GM12891 (cell line): ENCODE results near the gene ROGDI.
A peak's percentile ranks its signal among the peaks of the same experiment; 100 is the strongest.

Experiments used
- DNase-seq: peaks from one replicate; pipeline ENCODE4 v3.0.0; 2011; ENCODE audit warnings: low spot score; ENCODE audit not compliant: insufficient read length
- FAIRE-seq: peaks from 2 replicates; lab custom pipeline; 2011; peaks lifted over from hg19 to GRCh38; lab: Jason Lieb, UNC
- PAX5 ChIP-seq: IDR thresholded peaks from 2 replicates; pipeline ENCODE4 v1.6.1; 2011; ENCODE audit warnings: low read length, moderate library complexity, mild to moderate bottlenecking; ENCODE audit not compliant: insufficient read depth, severe bottlenecking
- POLR2A ChIP-seq: IDR thresholded peaks from 2 replicates; pipeline ENCODE4 v1.6.1; 2011; ENCODE audit warnings: low read depth, low read length, control low read depth
- POLR2AphosphoS5 ChIP-seq: IDR thresholded peaks from 2 replicates; pipeline ENCODE4 v1.6.1; 2011; ENCODE audit warnings: low read depth, low read length, control low read depth
- POU2F2 ChIP-seq: IDR thresholded peaks from 2 replicates; pipeline ENCODE4 v1.6.1; 2011; ENCODE audit warnings: low read depth, mild to moderate bottlenecking, control low read depth, low read length, moderate library complexity
- SPI1 ChIP-seq: IDR thresholded peaks from 2 replicates; pipeline ENCODE4 v1.6.1; 2011; ENCODE audit warnings: low read depth, low read length, control low read depth
- TAF1 ChIP-seq: IDR thresholded peaks from 2 replicates; pipeline ENCODE4 v1.6.1; 2011; ENCODE audit warnings: low read depth, low read length, control low read depth

The ROGDI gene

GRCh38 chr16:4802659-4803287 is 340 bp upstream of the ROGDI start:
- peak; percentile 97 for FAIRE-seq

GRCh38 chr16:4801051-4801961 is 1.1 kb downstream of the ROGDI start:
- DNase-seq: no peak
- TF ChIP-seq SPI1 (no peak), TAF1 (no peak), PAX5 (no peak), POLR2AphosphoS5 (no peak), POLR2A (no peak)
- no peak for FAIRE-seq

More at GRCh38 chr16:4802659-4803287, 340 bp upstream of the ROGDI start:
- peak; percentile 99 for DNase-seq
- TF ChIP-seq POU2F2: no peak
- no peak for TF ChIP-seq SPI1
- TF ChIP-seq TAF1: no peak
- TF ChIP-seq POLR2A: no peak
- TF ChIP-seq POLR2AphosphoS5: no peak
- no peak for TF ChIP-seq PAX5

GRCh38 chr16:4800290-4801041 is 2.0 kb downstream of the ROGDI start:
- no peak for FAIRE-seq
- DNase-seq: peak; percentile 33
- peak; percentile 26; the same call in 1 of the 2 replicates for TF ChIP-seq SPI1
- TF ChIP-seq TAF1: no peak

GRCh38 chr16:4799171-4799855 is 3.1 kb downstream of the ROGDI start:
- TF ChIP-seq PAX5: no peak
- no peak for TF ChIP-seq POLR2A
- no peak for TF ChIP-seq SPI1
- TF ChIP-seq POU2F2: no peak
- TF ChIP-seq POLR2AphosphoS5: no peak
- TF ChIP-seq TAF1: no peak
- DNase-seq (no peak), FAIRE-seq (no peak)

- TF ChIP-seq PAX5: no peak
- no peak for TF ChIP-seq TAF1
- no peak for TF ChIP-seq POLR2A
- TF ChIP-seq POLR2AphosphoS5: no peak
- TF ChIP-seq SPI1: no peak
- no peak for TF ChIP-seq POU2F2
- FAIRE-seq (no peak), DNase-seq (no peak)
Measured at GRCh38 chr16:4798456-4798855, 4.0 kb downstream of the ROGDI start.

GRCh38 chr16:4797805-4798252 is 4.6 kb downstream of the ROGDI start:
- no peak for FAIRE-seq
- TF ChIP-seq POLR2AphosphoS5: no peak
- no peak for TF ChIP-seq PAX5
- TF ChIP-seq POLR2A: no peak
- no peak for TF ChIP-seq SPI1
- TF ChIP-seq POU2F2: no peak
- no peak for TF ChIP-seq TAF1
- DNase-seq: no peak

GRCh38 chr16:4796982-4797804 is 5.2 kb downstream of the ROGDI start:
- FAIRE-seq (no peak), DNase-seq (no peak)
- TF ChIP-seq POU2F2: no peak
- TF ChIP-seq TAF1: no peak
- no peak for TF ChIP-seq SPI1
- no peak for TF ChIP-seq POLR2A
- no peak for TF ChIP-seq PAX5
- TF ChIP-seq POLR2AphosphoS5: no peak

GRCh38 chr16:4795828-4796572 is 6.4 kb downstream of the ROGDI start:
- TF ChIP-seq POU2F2: no peak
- no peak for TF ChIP-seq TAF1
- no peak for TF ChIP-seq PAX5
- TF ChIP-seq POLR2AphosphoS5: no peak
- TF ChIP-seq SPI1: no peak
- TF ChIP-seq POLR2A: no peak
- DNase-seq (no peak), FAIRE-seq (no peak)

- DNase-seq (no peak), FAIRE-seq (no peak)
- TF ChIP-seq TAF1 (no peak), POU2F2 (no peak), POLR2AphosphoS5 (no peak), POLR2A (no peak), PAX5 (no peak), SPI1 (no peak)
Measured at GRCh38 chr16:4795181-4795827, 7.1 kb downstream of the ROGDI start, which contains the start of gene SMIM22. Gene SMIM22 (plus strand): TSS chr16:4795369. CDS start chr16:4795735, 366 bp downstream.
